GM19468 (cell line): Measurements from ENCODE around the gene CFAP299.
A peak's percentile ranks its signal among the peaks of the same experiment; 100 is the strongest.

Experiments
- ATAC-seq: cut with Tn5 transposase; IDR thresholded peaks from one replicate; pipeline ENCODE4 v1.9.1; 2021; ENCODE audit warnings: mild to moderate bottlenecking, moderate library complexity, moderate number of reproducible peaks; ENCODE audit not compliant: unreplicated experiment; ENCODE audit errors: extremely low read depth

CFAP299 gene

GRCh38 chr4:80386281-80386886, 50.9 kb downstream of the CFAP299 start:
- no peak for ATAC-seq

GRCh38 chr4:80387390-80388283, 52.1 kb downstream of the CFAP299 start:
- no peak for ATAC-seq

GRCh38 chr4:80388284-80388607, 52.7 kb downstream of the CFAP299 start:
- ATAC-seq: no peak

GRCh38 chr4:80390178-80390577, 54.6 kb downstream of the CFAP299 start:
- ATAC-seq: no peak

- no peak for ATAC-seq
Observed at GRCh38 chr4:80393246-80393969, 57.9 kb downstream of the CFAP299 start.

GRCh38 chr4:80393970-80394250, 58.4 kb downstream of the CFAP299 start:
- no peak for ATAC-seq

GRCh38 chr4:80407246-80407645, 71.7 kb downstream of the CFAP299 start:
- no peak for ATAC-seq

GRCh38 chr4:80409809-80410208, 74.3 kb downstream of the CFAP299 start:
- ATAC-seq: no peak

GRCh38 chr4:80412322-80412721, 76.8 kb downstream of the CFAP299 start:
- ATAC-seq: no peak

GRCh38 chr4:80413086-80413485, 77.6 kb downstream of the CFAP299 start:
- no peak for ATAC-seq

GRCh38 chr4:80417019-80417418, 81.5 kb downstream of the CFAP299 start:
- ATAC-seq: no peak

GRCh38 chr4:80419946-80420345, 84.4 kb downstream of the CFAP299 start:
- ATAC-seq: peak; percentile 15

GRCh38 chr4:80420638-80421037, 85.1 kb downstream of the CFAP299 start:
- no peak for ATAC-seq

- no peak for ATAC-seq
Observed at GRCh38 chr4:80422727-80423404, 87.3 kb downstream of the CFAP299 start.

- no peak for ATAC-seq
Observed at GRCh38 chr4:80423553-80424224, 88.2 kb downstream of the CFAP299 start.

- ATAC-seq: no peak
Observed at GRCh38 chr4:80424225-80424581, 88.7 kb downstream of the CFAP299 start.

GRCh38 chr4:80425124-80426100, 89.9 kb downstream of the CFAP299 start:
- ATAC-seq: no peak

GRCh38 chr4:80431203-80431965, 95.9 kb downstream of the CFAP299 start:
- ATAC-seq: no peak

GRCh38 chr4:80434238-80434637, 98.7 kb downstream of the CFAP299 start:
- no peak for ATAC-seq
